Pancreas (tissue), 10 donors: Measurements from ENCODE around the gene PAIP1. TPM values are rescaled to one million over a fixed set of nuclear protein-coding genes. Genes with fewer than 3 reads are reported as not detected.
"Not testable (repeated sequence)": the region's sequence is repeated elsewhere in the genome, so short reads cannot be mapped to it uniquely, and the experiment has no call there.

Source experiments
- ATAC-seq, 4 donors: fragments of 200-7000 bp; cut with Tn5 transposase; one replicate each; pipeline versions ENCODE4 v1.8.0 to v1.9.1; 2020; ENCODE audit warnings: mild to moderate bottlenecking in 4 of 4, moderate library complexity in 4 of 4
- DNase-seq, 6 donors: peaks; one replicate each; pipeline ENCODE4 v3.0.0-alpha.2; 2020
- FAIRE-seq: peaks from 2 replicates; lab custom pipeline; 2012; peaks lifted over from hg19 to GRCh38; lab: Jason Lieb, UNC
- H3K27ac ChIP-seq, 4 donors: fragments of 200-600 bp; sonication (generic); 1 replicate in 3 of 4; 2 replicates in 1 of 4; pipeline versions ENCODE4 v1.5.0 to v1.8.0; 2020
- H3K27me3 ChIP-seq, 4 donors: fragments of 200-600 bp; one replicate each; pipeline ENCODE4 v1.8.0; 2021
- H3K36me3 ChIP-seq, 3 donors: fragments of 200-600 bp; sonication (generic) in 1 of 3; one replicate each; pipeline versions ENCODE4 v1.5.0 to v1.8.0; 2020 to 2021
- H3K4me1 ChIP-seq, 3 donors: fragments of 200-600 bp; one replicate each; pipeline ENCODE4 v1.8.0; 2021
- H3K4me3 ChIP-seq, 4 donors: fragments of 200-600 bp; sonication (generic) in 2 of 4; one replicate each; pipeline versions ENCODE4 v1.5.0 to v1.8.0; 2020 to 2021
- H3K9me3 ChIP-seq, 4 donors: fragments of 200-600 bp; one replicate each; pipeline ENCODE4 v1.8.0; 2021
- CTCF ChIP-seq, 4 donors: fragments of 200-600 bp; sonication (generic) in 3 of 4; IDR thresholded peaks; one replicate each; pipeline versions ENCODE4 v1.5.0 to v1.8.0; 2021; ENCODE audit warnings: antibody characterized with exemption in 4 of 4
- WGBS, 2 donors: extraction: QIAGEN DNeasy Blood & Tissue Kit; methylation state at CpG; one replicate each; pipeline ENCODE4 v1.1.7; 2013; 5-methylcytosine and 5-hydroxymethylcytosine counted together
- intact Hi-C, 3 donors: fragments of 100-400 bp; cut with DNase I; formaldehyde crosslinking; loops; one replicate each; pipeline versions ENCODE4 v1.11.1 to v1.14.2; 2022
- polyA plus RNA-seq, 2 donors: library from polyadenylated mRNA; stranded (reverse); fragments of 200-250 nt; gene quantifications; one replicate each; pipeline ENCODE4 v1.2.3, GENCODE V29; 2013
- total RNA-seq, 6 donors: library from RNA; stranded (reverse); fragmentation: NEBNext Ultra II Directional in 4 of 6; extraction: Animal tissue kit (Norgen Biotek cat#: 25700) in 4 of 6; gene quantifications; one replicate each; pipeline versions ENCODE4 v1.2.1 to v1.2.4, GENCODE V29; 2021 to 2023
- donor health status: healthy with polysubstance abuse.
- donor health status: DM: no; HTN: no; CAD: no; lungs with moderate emphysema.
- donor health status: DM: no; HTN: no; CAD: no.
- donor health status: control.
- donor health status: control.
- donor health status: Bipolar disorder and iron deficiency.
- donor health status: DM: yes; HTN: yes; CAD: no.
- donor health status: DM: no; HTN: no; CAD: no.
- donor health status: DM: no; HTN: no; CAD: no.
- donor health status: DM: yes; HTN: yes; CAD: no.

Gene PAIP1
- total and polyA plus RNA-seq, 8 donors = 22.4 to 43.9 (median 30.2) TPM

GRCh38 chr5:43581398-43581797 lies 24.5 kb upstream of the PAIP1 start:
- TF ChIP-seq CTCF (IDR thresholded peaks at IDR 0.05) = no peak
- intact Hi-C loops = no loop called here
- no peaks in the 10 kb centered on the region for H3K27me3 ChIP-seq
- FAIRE-seq (no peak), DNase-seq (no peak), ATAC-seq (no peak)
- no peaks in the 10 kb centered on the region for H3K9me3 ChIP-seq
- no peaks in the 10 kb centered on the region for H3K4me1 ChIP-seq
- no peak overlapping the region for H3K4me3 ChIP-seq
- H3K36me3 ChIP-seq = no peaks in the 10 kb centered on the region
- H3K27ac ChIP-seq = no peak overlapping the region
- WGBS, 2 donors = 93 to 94% methylated on average over 1 of the region's 1 CpG

- H3K9me3 ChIP-seq, H3K36me3 ChIP-seq, FAIRE-seq, H3K4me3 ChIP-seq, H3K27ac ChIP-seq, DNase-seq, ATAC-seq, H3K27me3 ChIP-seq, H3K4me1 ChIP-seq, intact Hi-C loops: not testable (repeated sequence)
- WGBS, 2 donors = 86 to 90% methylated on average over 10 of the region's 10 CpGs
Observed at GRCh38 chr5:43580402-43581210, 23.7 kb upstream of the PAIP1 start.

- H3K27ac ChIP-seq = no peak overlapping the region
- peaks cover 0 to 2% (median 0%) of the 10 kb centered on the region in 4 donors for H3K9me3 ChIP-seq
- H3K27me3 ChIP-seq = no peaks in the 10 kb centered on the region
- TF ChIP-seq CTCF (IDR thresholded peaks at IDR 0.05) = no peak
- H3K36me3 ChIP-seq = no peaks in the 10 kb centered on the region
- H3K4me3 ChIP-seq = no peak overlapping the region
- intact Hi-C loops = no loop called here
- no peak for ATAC-seq
- H3K4me1 ChIP-seq = peaks cover 0 to 6% (median 5%) of the 10 kb centered on the region in 3 donors
- 28 to 40% methylated on average over 1 of the region's 1 CpG for WGBS, 2 donors
- DNase-seq = no peak
- no peak for FAIRE-seq
Observed at GRCh38 chr5:43573058-43573457, 16.2 kb upstream of the PAIP1 start.

- 46 to 63% methylated on average over 2 of the region's 2 CpGs for WGBS, 2 donors
- H3K27me3 ChIP-seq = no peaks in the 10 kb centered on the region
- no peak overlapping the region for H3K27ac ChIP-seq
- peaks cover 0 to 2% (median 0%) of the 10 kb centered on the region in 4 donors for H3K9me3 ChIP-seq
- intact Hi-C loops = no loop called here
- peaks cover 0 to 6% (median 5%) of the 10 kb centered on the region in 3 donors for H3K4me1 ChIP-seq
- FAIRE-seq (no peak), ATAC-seq (no peak), DNase-seq (no peak)
- TF ChIP-seq CTCF (IDR thresholded peaks at IDR 0.05) = no peak
- H3K4me3 ChIP-seq = no peak overlapping the region
- no peaks in the 10 kb centered on the region for H3K36me3 ChIP-seq
Observed at GRCh38 chr5:43572357-43572756, 15.5 kb upstream of the PAIP1 start.

GRCh38 chr5:43571237-43571636 lies 14.4 kb upstream of the PAIP1 start:
- FAIRE-seq = no peak

More at GRCh38 chr5:43571237-43571636, 14.4 kb upstream of the PAIP1 start:
- 91 to 93% methylated on average over 5 of the region's 5 CpGs for WGBS, 2 donors
- no peak for TF ChIP-seq CTCF (IDR thresholded peaks at IDR 0.05)
- H3K36me3 ChIP-seq = no peaks in the 10 kb centered on the region
- H3K9me3 ChIP-seq = peaks cover 0 to 2% (median 0%) of the 10 kb centered on the region in 4 donors
- H3K4me1 ChIP-seq = peaks cover 0 to 6% (median 5%) of the 10 kb centered on the region in 3 donors
- no peak for DNase-seq
- no peak for ATAC-seq
- H3K4me3 ChIP-seq = no peak overlapping the region
- H3K27me3 ChIP-seq = no peaks in the 10 kb centered on the region
- intact Hi-C loops = no loop called here
- H3K27ac ChIP-seq = no peak overlapping the region
